Lung (tissue), 12 donors: ENCODE results near the gene GFOD1. TPM values are rescaled to one million over a fixed set of nuclear protein-coding genes. Genes with fewer than 3 reads are reported as not detected.

Experiments used
- ATAC-seq: fragments of 200-7000 bp; cut with Tn5 transposase; one replicate; pipeline ENCODE4 v1.9.1; 2020; ENCODE audit warnings: moderate number of reproducible peaks; ENCODE audit not compliant: insufficient read depth, low FRiP score
- DNase-seq, 3 donors: peaks; one replicate each; pipeline ENCODE4 v3.0.0-alpha.2; 2013 to 2017
- H3K27ac ChIP-seq, 2 donors: one replicate each; pipeline ENCODE4 v1.5.1; 2013; ENCODE audit warnings: mild to moderate bottlenecking in 2 of 2, moderate library complexity in 2 of 2, control low read depth in 1 of 2, inconsistent platforms in 1 of 2, low read depth in 1 of 2, low read length in 1 of 2
- H3K27me3 ChIP-seq, 3 donors: one replicate each; pipeline ENCODE4 v1.5.1; 2013; ENCODE audit warnings: low read length in 2 of 3; ENCODE audit not compliant: control insufficient read depth in 3 of 3, insufficient read depth in 3 of 3
- H3K36me3 ChIP-seq, 4 donors: one replicate each; pipeline ENCODE4 v1.5.1; 2013; ENCODE audit warnings: low read length in 4 of 4, mild to moderate bottlenecking in 1 of 4, moderate library complexity in 1 of 4; ENCODE audit not compliant: control insufficient read depth in 4 of 4, insufficient read depth in 4 of 4
- H3K4me1 ChIP-seq, 5 donors: one replicate each; pipeline ENCODE4 v1.5.1; 2013; ENCODE audit warnings: low read length in 5 of 5, mild to moderate bottlenecking in 2 of 5, moderate library complexity in 1 of 5; ENCODE audit not compliant: control insufficient read depth in 5 of 5, insufficient read depth in 5 of 5
- H3K4me3 ChIP-seq: one replicate; pipeline ENCODE4 v1.5.1; 2013; ENCODE audit warnings: mild to moderate bottlenecking, control low read depth, moderate library complexity
- H3K9ac ChIP-seq, 2 donors: one replicate each; pipeline ENCODE4 v1.5.1; 2013; ENCODE audit warnings: low read length in 2 of 2, control low read depth in 1 of 2; ENCODE audit not compliant: insufficient read depth in 1 of 2
- H3K9me3 ChIP-seq, 4 donors: one replicate each; pipeline ENCODE4 v1.5.1; 2013; ENCODE audit warnings: low read length in 3 of 4, mild to moderate bottlenecking in 1 of 4, moderate library complexity in 1 of 4; ENCODE audit not compliant: control insufficient read depth in 4 of 4, insufficient read depth in 3 of 4
- CTCF ChIP-seq: IDR thresholded peaks from 2 replicates; pipeline ENCODE4 v1.5.1; 2012; ENCODE audit warnings: mild to moderate bottlenecking; ENCODE audit errors: control extremely low read depth, extremely low read depth
- whole genome bisulfite sequencing, 2 donors: extraction: QIAGEN DNeasy Blood & Tissue Kit; methylation state at CpG; one replicate each; pipeline ENCODE4 v1.1.7; 2013; 5-methylcytosine and 5-hydroxymethylcytosine counted together
- polyA plus RNA-seq, 2 donors: library from polyadenylated mRNA; stranded (reverse); fragments of 200-250 nt; gene quantifications; one replicate each; pipeline ENCODE4 v1.2.1, GENCODE V29; 2013
- total RNA-seq, 2 donors: library from RNA; depleted of rRNA in 1 of 2; stranded (reverse); fragments of >200 nt in 1 of 2; gene quantifications; one replicate each; pipeline ENCODE4 v1.2.1, GENCODE V29; 2014 to 2021
- donor health status: control.
- donor health status: control.
- donor health status: Bipolar disorder and iron deficiency.
- donor health status: healthy.
- donor health status: DM: yes; HTN: yes; CAD: no.

The GFOD1 gene
- total and polyA plus RNA-seq, 4 donors = 4.0 to 22.8 (median 7.9) TPM

GRCh38 chr6:13372688-13373487 is 114.5 kb downstream of the GFOD1 start:
- Histone ChIP-seq H3K9ac (no peak overlapping the region), H3K4me3 (no peak overlapping the region), H3K27ac (no peak overlapping the region), H3K36me3 (no peaks in the 10 kb centered on the region), H3K9me3 (peaks cover 0 to 1% (median 0%) of the 10 kb centered on the region in 4 donors), H3K27me3 (no peaks in the 10 kb centered on the region), H3K4me1 (peaks cover 0 to 16% (median 6%) of the 10 kb centered on the region in 5 donors)
- ATAC-seq (no peak), DNase-seq (no peak)
- no peak for TF ChIP-seq CTCF
- WGBS, 2 donors = 56 to 68% methylated on average over 9 of the region's 9 CpGs

- ATAC-seq (no peak), DNase-seq (peak in 1 of 3 donors; percentile 37)
- Histone ChIP-seq H3K36me3 (no peaks in the 10 kb centered on the region), H3K4me3 (no peak overlapping the region), H3K4me1 (peaks cover 0 to 24% (median 8%) of the 10 kb centered on the region in 5 donors), H3K27me3 (no peaks in the 10 kb centered on the region), H3K9ac (no peak overlapping the region), H3K27ac (no peak overlapping the region), H3K9me3 (peaks cover 0 to 1% (median 0%) of the 10 kb centered on the region in 4 donors)
- WGBS, 2 donors = 87% methylated on average over 6 of the region's 6 CpGs
- no peak for TF ChIP-seq CTCF
These were observed 115.3 kb downstream of the GFOD1 start for GRCh38 chr6:13372076-13372475.

GRCh38 chr6:13371421-13372072 is 115.9 kb downstream of the GFOD1 start:
- Histone ChIP-seq H3K27me3 (no peaks in the 10 kb centered on the region), H3K9me3 (peaks cover 0 to under 1% (median 0%) of the 10 kb centered on the region in 4 donors), H3K9ac (no peak overlapping the region), H3K27ac (no peak overlapping the region), H3K4me1 (peaks cover 0 to 25% (median 8%) of the 10 kb centered on the region in 5 donors), H3K36me3 (no peaks in the 10 kb centered on the region), H3K4me3 (no peak overlapping the region)
- no peak for TF ChIP-seq CTCF
- ATAC-seq (no peak), DNase-seq (no peak)
- WGBS, 2 donors = 81 to 83% methylated on average over 9 of the region's 9 CpGs
